SK-N-SH (cell line): ENCODE data around the gene IGSF9B.

Experiments
- EP300 ChIP-seq, 2 experiments: IDR thresholded peaks; 2 replicates each; pipeline versions ENCODE4 v1.4.0 to v1.6.1; 2012; ENCODE audit warnings: borderline replicate concordance in 1 of 2, low read depth in 1 of 2, low read length in 1 of 2
- POLR2AphosphoS5 ChIP-seq: IDR thresholded peaks from 2 replicates; pipeline ENCODE4 v1.6.1; 2012; ENCODE audit warnings: low read depth, low read length
- RFX5 ChIP-seq: IDR thresholded peaks from 2 replicates; pipeline ENCODE4 v1.6.1; 2012; ENCODE audit warnings: mild to moderate bottlenecking, improper control_type of control experiment, low read length
- SMC3 ChIP-seq: IDR thresholded peaks from 2 replicates; pipeline ENCODE4 v1.6.1; 2012; ENCODE audit warnings: low read depth, low read length, improper control_type of control experiment
- USF2 ChIP-seq: fragments of 150-350 bp; IDR thresholded peaks from 2 replicates; pipeline ENCODE4 v1.6.1; 2017; ENCODE audit warnings: antibody characterized with exemption, low read length, low read depth, borderline replicate concordance
- TF ChIP-seq, protein P1 (sequence below): fragments of 200-600 bp; sonication (generic); IDR thresholded peaks from 2 replicates; pipeline ENCODE4 v1.6.1; 2017; ENCODE audit warnings: antibody characterized with exemption, mild to moderate bottlenecking, moderate library complexity
- TF ChIP-seq, protein P2 (sequence below): fragments of 150-350 bp; IDR thresholded peaks from 2 replicates; pipeline ENCODE4 v1.6.1; 2016; ENCODE audit warnings: mild to moderate bottlenecking, low read depth, low read length

DNA sequence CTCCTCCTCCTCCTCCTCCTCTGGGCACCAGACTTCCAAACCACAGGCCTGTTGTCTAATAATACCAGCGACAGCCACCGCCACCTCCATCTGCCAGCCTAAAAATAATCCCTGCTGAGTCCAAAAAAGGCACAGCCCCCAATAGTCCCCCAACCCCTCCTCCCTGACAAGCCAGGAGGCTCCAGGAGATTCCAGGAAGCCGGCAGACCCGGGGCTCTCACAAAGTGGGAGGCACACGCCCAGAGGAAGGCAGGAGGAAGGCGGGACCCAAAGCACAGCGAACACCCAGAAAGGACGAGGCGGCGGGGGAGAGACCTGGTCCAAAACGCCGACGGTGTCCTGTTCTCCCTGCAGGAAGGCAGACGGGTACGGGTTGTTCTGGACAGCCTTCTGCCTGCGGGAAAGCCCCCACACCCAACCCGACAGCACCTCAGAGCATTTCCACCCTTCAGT lies 5.9 kb downstream of the IGSF9B start:
- TF ChIP-seq SMC3: no peak
- TF ChIP-seq POLR2AphosphoS5: no peak
- TF ChIP-seq USF2: no peak
- no peak for TF ChIP-seq RFX5
- TF ChIP-seq EP300 (IDR thresholded peaks at IDR 0.05; ENCODE audit: borderline replicate concordance in 1 of 2, low read depth in 1 of 2, low read length in 1 of 2): no peak
- TF ChIP-seq, protein P1, sequence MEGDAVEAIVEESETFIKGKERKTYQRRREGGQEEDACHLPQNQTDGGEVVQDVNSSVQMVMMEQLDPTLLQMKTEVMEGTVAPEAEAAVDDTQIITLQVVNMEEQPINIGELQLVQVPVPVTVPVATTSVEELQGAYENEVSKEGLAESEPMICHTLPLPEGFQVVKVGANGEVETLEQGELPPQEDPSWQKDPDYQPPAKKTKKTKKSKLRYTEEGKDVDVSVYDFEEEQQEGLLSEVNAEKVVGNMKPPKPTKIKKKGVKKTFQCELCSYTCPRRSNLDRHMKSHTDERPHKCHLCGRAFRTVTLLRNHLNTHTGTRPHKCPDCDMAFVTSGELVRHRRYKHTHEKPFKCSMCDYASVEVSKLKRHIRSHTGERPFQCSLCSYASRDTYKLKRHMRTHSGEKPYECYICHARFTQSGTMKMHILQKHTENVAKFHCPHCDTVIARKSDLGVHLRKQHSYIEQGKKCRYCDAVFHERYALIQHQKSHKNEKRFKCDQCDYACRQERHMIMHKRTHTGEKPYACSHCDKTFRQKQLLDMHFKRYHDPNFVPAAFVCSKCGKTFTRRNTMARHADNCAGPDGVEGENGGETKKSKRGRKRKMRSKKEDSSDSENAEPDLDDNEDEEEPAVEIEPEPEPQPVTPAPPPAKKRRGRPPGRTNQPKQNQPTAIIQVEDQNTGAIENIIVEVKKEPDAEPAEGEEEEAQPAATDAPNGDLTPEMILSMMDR: no peak
- TF ChIP-seq, protein P2, sequence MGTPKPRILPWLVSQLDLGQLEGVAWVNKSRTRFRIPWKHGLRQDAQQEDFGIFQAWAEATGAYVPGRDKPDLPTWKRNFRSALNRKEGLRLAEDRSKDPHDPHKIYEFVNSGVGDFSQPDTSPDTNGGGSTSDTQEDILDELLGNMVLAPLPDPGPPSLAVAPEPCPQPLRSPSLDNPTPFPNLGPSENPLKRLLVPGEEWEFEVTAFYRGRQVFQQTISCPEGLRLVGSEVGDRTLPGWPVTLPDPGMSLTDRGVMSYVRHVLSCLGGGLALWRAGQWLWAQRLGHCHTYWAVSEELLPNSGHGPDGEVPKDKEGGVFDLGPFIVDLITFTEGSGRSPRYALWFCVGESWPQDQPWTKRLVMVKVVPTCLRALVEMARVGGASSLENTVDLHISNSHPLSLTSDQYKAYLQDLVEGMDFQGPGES: no peak
